ENCODE data around the gene LBR.

LBR gene

DNA sequence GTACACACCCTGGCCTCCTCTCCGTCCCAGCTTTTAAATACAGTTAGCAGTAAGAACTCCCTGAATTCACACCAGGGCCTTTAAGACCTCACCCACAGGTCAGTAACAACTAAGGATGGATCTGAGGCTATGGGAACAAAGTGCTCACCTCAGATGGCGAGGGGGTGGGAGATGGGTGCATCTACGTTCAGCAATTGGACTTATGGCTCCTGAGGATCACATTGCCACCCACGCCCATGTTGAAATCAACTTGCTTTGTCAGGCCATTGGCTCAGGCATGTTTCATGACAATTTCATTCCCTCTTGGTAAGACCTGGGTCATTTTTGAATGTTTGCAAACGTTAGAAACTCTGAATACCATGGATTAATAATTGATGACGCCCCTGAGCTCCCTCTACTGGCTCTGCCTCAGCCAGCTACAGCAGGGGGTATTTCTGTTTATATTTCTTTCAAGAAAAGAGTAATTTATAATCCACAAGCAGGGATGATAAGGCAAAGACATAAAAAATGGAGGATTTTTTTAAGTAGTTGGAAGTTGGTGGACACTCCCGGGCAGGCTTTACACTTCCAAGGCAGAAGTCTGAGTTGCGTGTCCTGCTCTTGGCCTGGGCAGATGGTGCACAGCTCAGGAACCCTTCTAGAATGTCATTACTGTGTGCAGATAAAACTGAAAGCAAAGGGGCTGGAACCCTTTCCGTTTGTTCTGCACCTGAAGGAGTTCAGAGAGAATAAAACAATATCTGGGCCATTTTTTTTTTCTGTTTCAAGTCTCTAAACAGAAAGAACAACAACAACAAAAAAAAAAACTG, 13.7 kb upstream of the LBR start:
- DNase-seq (ENCODE audit: low spot score in 2 of 2) (no peak), ATAC-seq (ENCODE audit: low read depth) (no peak)
- Mint-ChIP-seq H3K4me1 (peaks cover 40% of the 10 kb centered on the region), H3K9me3 (no peaks in the 10 kb centered on the region), H3K36me3 (no peaks in the 10 kb centered on the region), H3K27me3 (no peaks in the 10 kb centered on the region), H3K4me3 (no peak overlapping the region), H3K27ac (peak overlapping the region; percentile 75)

DNA sequence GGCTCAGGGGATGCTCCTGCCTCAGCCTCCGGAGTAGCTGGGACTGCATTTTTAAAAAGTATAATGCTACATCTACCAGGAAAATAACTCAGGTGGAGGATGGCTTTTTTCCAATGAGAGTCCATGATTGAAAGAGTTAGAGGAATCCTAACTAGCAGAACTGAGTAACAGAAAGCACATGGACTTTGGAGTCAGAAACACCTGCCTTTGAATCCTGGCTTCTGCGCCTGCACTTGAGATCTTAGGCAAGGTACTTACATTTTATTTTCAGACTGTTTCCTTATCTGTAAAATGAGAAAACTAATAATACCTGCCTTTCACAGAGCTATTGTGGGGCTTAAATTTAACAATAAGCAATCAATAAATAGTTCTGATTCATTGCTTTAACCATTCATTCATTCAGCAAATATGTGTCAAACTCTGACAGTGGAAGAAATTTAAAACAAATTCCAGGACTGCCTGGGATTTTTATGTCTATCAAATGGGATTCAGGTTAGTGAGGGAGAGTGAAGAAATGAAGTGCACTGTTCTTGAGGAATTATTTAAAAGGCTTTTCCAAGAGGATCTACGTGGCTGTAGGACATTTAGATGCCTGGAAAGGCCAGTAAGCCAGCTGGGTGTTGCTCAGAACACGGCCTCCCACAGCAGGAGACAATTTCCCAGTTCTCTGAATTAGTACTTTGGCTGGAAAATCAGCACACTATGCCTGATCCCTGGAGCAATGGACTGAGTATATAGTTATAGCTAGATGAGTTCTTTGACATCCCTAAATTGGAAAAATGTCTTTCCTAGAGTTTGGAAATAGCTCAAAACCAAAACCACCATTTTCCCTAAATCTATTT, 12.8 kb upstream of the LBR start:
- no peaks in the 10 kb centered on the region for H3K9me3 Mint-ChIP-seq
- ATAC-seq (ENCODE audit: low read depth) (no peak), DNase-seq (ENCODE audit: low spot score in 2 of 2) (no peak)
- no peak overlapping the region for H3K27ac Mint-ChIP-seq
- H3K4me1 Mint-ChIP-seq: peaks cover 43% of the 10 kb centered on the region
- H3K36me3 Mint-ChIP-seq: no peaks in the 10 kb centered on the region
- H3K4me3 Mint-ChIP-seq: no peak overlapping the region
- H3K27me3 Mint-ChIP-seq: no peaks in the 10 kb centered on the region

DNA sequence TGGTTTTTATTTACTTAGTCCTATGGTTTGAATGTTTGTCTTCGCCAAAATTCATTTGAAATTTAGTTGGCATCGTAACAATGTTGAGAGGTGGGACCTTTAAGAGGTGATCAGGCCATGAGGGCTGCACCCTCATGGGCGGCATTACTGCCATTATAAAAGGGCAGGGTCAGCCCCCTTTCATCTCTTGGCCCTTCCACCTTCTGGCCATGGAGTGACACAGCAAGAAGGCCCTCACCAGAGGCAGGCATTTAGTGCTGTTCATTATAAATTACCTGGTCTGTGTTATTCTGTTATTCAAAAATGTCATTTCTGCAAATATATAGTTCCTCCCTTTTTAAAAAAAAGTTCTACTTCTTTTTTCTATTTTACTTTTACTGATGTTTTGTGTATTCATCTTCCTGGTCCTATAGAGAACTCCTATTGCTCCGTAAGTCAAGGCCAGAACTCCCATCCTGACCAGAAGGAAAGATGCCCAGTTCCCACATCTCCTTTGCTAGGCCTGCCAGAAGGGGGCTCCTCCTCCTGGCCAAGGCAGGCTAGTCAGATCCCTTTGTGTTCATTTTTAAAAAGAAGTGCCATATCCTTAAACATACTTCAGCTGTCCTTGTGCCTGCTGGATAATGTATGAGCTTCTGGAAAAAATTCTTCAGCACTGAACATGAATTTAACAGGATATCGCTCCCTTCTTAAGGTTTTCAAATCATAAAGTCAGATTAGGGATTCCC, 10.0 kb upstream of the LBR start:
- H3K4me1 Mint-ChIP-seq: peaks cover 31% of the 10 kb centered on the region
- H3K27ac Mint-ChIP-seq: no peak overlapping the region
- no peaks in the 10 kb centered on the region for H3K27me3 Mint-ChIP-seq
- ATAC-seq (ENCODE audit: low read depth): no peak
- H3K9me3 Mint-ChIP-seq: no peaks in the 10 kb centered on the region
- H3K36me3 Mint-ChIP-seq: no peaks in the 10 kb centered on the region
- DNase-seq (ENCODE audit: low spot score in 2 of 2): no peak
- no peak overlapping the region for H3K4me3 Mint-ChIP-seq

DNA sequence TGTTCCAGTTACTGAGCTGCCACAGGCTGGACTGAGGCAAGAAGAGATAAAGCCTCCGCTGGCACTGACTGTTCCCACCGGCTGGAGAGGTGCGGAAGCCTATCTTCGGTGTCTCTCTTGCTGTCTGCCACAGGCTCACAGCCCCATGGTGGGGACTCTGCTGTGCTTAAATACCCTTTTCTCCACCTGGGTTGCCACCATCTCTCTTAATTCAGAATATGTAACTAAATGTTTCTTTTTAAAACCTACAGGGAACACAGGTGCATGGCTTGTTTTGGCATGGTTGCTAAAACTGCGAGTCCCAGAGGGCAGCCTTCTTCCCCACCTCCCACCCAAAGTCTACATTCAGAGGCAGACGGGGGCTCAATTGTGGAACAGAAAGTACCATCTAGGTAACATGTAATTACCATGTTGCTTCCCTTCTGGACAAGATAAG, 8.1 kb upstream of the LBR start:
- H3K4me3 Mint-ChIP-seq: peak overlapping the region; percentile 33
- peak; percentile 76 for ATAC-seq (ENCODE audit: low read depth)

DNA sequence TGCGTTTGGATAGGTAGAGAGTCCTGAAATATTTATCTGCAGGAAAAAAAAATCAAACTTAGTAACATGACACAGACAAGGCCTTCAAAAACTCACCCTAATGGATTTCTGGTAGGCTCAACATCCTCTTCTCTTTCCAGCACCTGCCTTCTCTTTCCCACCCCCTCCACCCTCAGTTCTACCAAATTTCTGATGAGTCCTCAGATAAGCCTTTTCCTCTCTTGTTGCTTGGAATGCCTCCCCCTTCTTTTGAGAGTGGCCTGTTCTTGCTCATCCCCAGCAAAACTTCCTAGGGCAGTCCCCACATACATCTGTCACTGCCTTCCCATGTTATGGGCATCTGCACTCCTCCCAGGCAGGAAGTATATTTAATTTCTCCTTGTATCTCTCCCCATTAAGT, 7.6 kb upstream of the LBR start:
- Mint-ChIP-seq H3K4me1 (peaks cover 22% of the 10 kb centered on the region), H3K9me3 (no peaks in the 10 kb centered on the region), H3K4me3 (no peak overlapping the region), H3K27me3 (no peaks in the 10 kb centered on the region), H3K27ac (peak overlapping the region; percentile 77), H3K36me3 (no peaks in the 10 kb centered on the region)
- DNase-seq (ENCODE audit: low spot score in 2 of 2) (no peak), ATAC-seq (ENCODE audit: low read depth) (no peak)

More for the DNA sequence above, 8.1 kb upstream of the LBR start:
- no peaks in the 10 kb centered on the region for H3K27me3 Mint-ChIP-seq
- H3K4me1 Mint-ChIP-seq: peaks cover 22% of the 10 kb centered on the region
- H3K36me3 Mint-ChIP-seq: no peaks in the 10 kb centered on the region
- peak overlapping the region; percentile 77 for H3K27ac Mint-ChIP-seq
- H3K9me3 Mint-ChIP-seq: no peaks in the 10 kb centered on the region
- no peak for DNase-seq (ENCODE audit: low spot score in 2 of 2)

DNA sequence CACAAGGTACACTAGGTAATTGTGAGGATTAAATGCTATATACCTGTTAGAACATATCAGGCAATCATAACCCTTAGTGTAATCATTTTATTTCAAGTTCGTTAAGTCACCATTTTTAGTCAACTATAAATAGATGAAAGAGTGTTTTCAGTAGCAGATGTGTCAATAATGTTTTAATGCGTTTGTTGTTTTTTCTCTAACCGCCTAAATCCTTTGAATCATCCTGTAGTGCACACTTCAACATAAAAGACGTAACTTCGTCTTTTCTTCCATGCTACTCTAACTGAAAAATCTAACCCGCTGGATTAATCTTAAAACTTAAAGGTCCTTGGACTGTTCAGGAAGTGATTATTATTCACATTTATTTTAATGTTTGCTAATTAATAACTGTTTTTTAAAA, 7.2 kb upstream of the LBR start:
- Mint-ChIP-seq H3K27ac (no peak overlapping the region), H3K4me3 (no peak overlapping the region), H3K36me3 (no peaks in the 10 kb centered on the region), H3K9me3 (no peaks in the 10 kb centered on the region), H3K27me3 (no peaks in the 10 kb centered on the region), H3K4me1 (peaks cover 22% of the 10 kb centered on the region)
- DNase-seq (ENCODE audit: low spot score in 2 of 2): no peak
- ATAC-seq (ENCODE audit: low read depth): no peak

DNA sequence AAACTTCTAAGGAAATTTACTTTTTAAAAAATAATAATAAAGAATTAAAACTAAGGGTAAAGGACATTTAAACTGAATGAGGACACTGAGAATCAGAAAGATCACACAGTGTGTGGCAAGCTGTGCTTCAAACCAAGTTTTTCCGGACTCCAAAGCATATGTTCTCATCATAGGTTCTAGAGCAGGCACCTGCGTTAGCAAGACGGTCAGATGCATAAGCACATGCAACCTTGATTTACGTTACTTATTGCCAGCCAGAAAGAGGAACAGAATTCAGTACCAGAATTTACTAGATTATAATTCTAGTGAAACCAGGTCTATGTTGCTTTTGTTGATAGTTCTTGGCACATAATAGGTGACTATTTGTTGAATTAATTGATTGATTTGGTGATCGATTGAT, 6.2 kb upstream of the LBR start:
- DNase-seq (ENCODE audit: low spot score in 2 of 2) (no peak), ATAC-seq (ENCODE audit: low read depth) (peak; percentile 59)
- H3K27ac Mint-ChIP-seq: no peak overlapping the region
- no peaks in the 10 kb centered on the region for H3K27me3 Mint-ChIP-seq
- H3K36me3 Mint-ChIP-seq: no peaks in the 10 kb centered on the region
- no peak overlapping the region for H3K4me3 Mint-ChIP-seq
- peaks cover 22% of the 10 kb centered on the region for H3K4me1 Mint-ChIP-seq
- H3K9me3 Mint-ChIP-seq: no peaks in the 10 kb centered on the region

DNA sequence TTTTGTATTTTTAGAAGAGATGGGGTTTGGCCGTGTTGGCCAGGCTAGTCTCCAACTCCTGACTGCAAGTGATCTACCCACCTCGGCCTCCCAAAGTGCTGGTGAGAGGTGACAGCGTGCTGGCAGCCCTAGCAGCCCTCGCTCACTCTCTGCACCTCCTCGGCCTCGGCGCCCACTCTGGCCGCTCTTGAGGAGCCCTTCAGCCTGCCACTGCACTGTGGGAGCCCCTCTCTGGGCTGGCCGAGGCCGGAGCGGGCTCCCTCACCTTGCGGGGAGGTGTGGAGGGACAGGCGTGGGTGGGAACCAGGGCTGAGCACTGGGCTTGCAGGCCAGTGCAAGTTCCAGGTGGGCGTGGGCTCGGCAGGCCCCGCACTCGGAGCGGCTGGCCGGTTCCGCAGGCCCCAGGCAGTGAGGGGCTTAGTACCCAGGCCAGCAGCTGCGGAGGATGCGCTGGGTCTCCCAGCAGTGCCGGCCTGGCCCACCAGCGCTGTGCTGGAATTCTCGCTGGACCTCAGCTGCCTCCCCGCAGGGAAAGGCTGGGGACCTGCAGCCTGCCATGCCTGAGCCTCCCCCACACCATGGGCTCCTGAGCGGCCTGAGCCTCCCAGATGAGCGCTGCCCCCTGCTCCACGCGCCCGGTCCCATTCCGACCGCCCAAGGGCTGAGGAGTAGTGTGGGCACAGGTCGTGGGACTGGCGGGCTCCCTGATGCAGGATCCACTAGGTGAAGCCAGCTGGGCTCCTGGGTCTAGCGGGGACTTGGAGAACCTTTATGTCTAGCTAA, 3.4 kb upstream of the LBR start:
- Mint-ChIP-seq H3K4me3 (no peak overlapping the region), H3K27ac (no peak overlapping the region), H3K27me3 (no peaks in the 10 kb centered on the region), H3K9me3 (no peaks in the 10 kb centered on the region), H3K4me1 (peaks cover 22% of the 10 kb centered on the region), H3K36me3 (no peaks in the 10 kb centered on the region)
- ATAC-seq (ENCODE audit: low read depth) (no peak), DNase-seq (ENCODE audit: low spot score in 2 of 2) (no peak)

DNA sequence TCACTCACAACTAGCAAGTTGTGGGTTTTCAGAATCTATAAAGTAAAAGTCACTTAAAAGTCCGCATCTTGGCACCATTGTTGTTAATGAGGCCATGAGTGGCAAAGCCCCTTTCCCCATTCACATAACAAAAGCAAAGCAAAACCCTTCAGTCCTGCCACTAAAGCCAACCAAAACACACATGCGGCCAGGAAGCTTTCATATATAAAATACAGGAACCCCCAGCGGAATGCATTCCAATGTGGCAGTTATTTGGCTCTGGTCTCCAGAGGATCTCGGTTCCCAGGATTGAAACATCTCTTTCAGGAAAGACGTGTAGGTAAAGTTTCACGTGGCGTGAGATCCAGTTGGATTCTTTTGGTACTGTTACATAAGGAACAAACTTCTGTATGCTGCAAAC, 2.5 kb upstream of the LBR start:
- H3K27me3 Mint-ChIP-seq: no peaks in the 10 kb centered on the region
- no peak overlapping the region for H3K4me3 Mint-ChIP-seq
- H3K27ac Mint-ChIP-seq: no peak overlapping the region
- ATAC-seq (ENCODE audit: low read depth) (no peak), DNase-seq (ENCODE audit: low spot score in 2 of 2) (no peak)
- H3K9me3 Mint-ChIP-seq: no peaks in the 10 kb centered on the region
- peaks cover 19% of the 10 kb centered on the region for H3K4me1 Mint-ChIP-seq
- no peaks in the 10 kb centered on the region for H3K36me3 Mint-ChIP-seq

DNA sequence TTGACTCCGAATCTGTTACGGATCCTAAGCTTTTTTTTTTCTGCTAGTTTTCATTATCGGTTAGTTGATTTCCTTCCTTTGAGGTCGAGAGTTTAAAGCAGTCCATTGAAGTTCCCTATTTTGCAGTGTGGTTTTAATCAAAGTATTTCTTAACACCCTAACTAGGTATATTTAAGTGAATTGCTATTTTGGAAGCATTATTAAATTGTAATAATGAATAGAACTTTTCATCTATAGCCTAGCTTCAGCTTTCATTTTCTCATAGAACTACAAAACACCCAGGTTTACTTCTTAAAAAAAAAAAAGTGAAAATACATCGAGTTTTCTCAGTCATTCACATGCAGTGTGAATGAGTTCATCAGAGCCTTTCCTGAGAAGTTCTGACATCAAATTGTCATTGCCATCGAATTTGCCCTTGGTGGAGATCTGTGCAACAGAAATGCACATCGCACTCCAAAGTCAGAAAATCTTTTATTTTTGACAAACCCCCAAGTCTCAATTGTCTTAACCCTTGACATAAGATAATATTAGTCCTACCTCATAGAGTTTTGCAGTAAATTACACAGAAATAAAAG, 1.1 kb upstream of the LBR start:
- peak overlapping the region; percentile 78 for H3K27ac Mint-ChIP-seq
- H3K4me3 Mint-ChIP-seq: peak overlapping the region; percentile 91
- H3K27me3 Mint-ChIP-seq: no peaks in the 10 kb centered on the region
- no peaks in the 10 kb centered on the region for H3K36me3 Mint-ChIP-seq
- DNase-seq (ENCODE audit: low spot score in 2 of 2): no peak
- peaks cover 22% of the 10 kb centered on the region for H3K4me1 Mint-ChIP-seq
- ATAC-seq (ENCODE audit: low read depth): peak; percentile 34
- no peaks in the 10 kb centered on the region for H3K9me3 Mint-ChIP-seq

DNA sequence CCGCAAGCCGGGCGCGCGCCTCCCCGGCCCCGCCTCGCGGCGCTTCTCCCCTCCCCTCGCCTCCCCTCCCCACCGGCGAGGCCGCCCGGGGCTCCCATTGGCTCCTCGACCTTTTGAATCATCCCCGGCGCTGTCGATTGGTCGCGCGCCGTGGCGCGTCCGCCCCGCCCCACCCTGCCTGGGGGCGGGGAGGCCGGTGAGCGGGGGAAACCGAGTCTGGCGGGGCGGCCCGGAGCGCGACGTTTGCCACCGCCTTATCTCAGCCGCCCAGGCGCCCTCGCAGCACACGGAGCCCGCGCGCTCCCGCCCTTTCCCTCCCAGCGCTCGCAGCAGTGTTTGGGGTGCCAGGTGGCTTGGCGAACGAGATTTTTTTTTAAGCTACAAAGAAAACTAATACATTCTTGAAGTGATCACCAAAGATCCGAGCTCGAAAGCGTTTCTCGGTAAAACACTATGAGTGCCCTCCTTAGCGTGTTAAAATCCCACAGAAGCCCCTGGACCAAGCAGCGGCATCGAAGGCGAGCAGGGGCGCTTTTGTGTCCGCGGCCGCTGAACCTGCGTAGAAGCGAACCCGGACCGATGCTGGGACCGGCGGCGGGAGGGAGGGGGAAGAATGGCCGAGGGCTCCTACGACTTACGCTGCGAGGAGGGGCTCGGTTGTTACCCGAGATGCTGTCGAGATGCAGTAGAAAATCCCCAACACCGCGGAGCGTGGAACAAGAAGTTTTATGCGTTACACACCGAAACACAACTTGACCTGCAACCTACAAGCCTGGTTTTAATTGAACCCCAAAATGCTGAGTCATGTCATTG, 436 bp upstream of the LBR start:
- H3K9me3 Mint-ChIP-seq: no peaks in the 10 kb centered on the region
- peaks cover 5% of the 10 kb centered on the region for H3K36me3 Mint-ChIP-seq
- DNase-seq (ENCODE audit: low spot score in 2 of 2) (peak; percentile 50 to 83), ATAC-seq (ENCODE audit: low read depth) (peak; percentile 81)
- peak overlapping the region; percentile 78 for H3K27ac Mint-ChIP-seq
- H3K4me3 Mint-ChIP-seq: peak overlapping the region; percentile 91
- no peaks in the 10 kb centered on the region for H3K27me3 Mint-ChIP-seq
- H3K4me1 Mint-ChIP-seq: peaks cover 28% of the 10 kb centered on the region

DNA sequence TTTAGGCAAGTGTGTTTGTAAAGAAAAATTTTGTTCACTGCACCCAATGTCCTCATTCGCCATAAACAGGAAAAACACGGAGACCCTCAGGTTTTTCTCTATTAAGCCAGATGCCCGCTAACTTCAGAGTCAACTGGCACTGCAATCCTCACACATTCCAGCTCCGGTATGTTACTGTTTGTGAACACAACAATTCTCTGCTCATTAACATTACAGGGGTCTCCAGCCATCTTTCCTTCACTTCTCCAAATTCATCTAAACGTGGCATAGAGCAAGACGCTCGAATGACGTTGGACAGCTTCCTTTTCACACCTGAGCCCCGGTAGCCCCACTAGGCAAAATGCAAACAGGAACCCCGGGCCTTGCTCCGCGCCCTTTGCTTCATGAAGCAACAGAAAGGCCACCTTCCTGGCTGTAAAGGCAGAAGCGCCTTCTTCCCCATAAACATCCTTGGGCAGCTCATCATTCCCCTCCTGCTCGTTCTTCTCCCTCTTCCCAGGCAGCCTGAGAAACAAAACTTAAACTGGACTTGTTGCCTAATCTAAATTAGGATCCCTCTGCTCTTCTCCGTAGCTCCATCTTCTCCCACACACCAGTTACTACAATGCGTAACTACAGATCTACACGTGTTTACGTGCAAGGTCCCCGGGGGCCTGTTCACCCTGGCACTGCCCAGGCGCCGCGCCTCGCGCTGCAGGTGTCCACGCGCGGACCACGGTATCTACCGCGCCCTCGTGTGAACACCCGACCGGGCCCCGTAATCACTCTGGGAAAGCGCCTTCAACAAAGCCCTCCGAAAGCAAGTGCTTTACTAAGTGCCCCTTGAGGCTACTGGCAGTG, 1.2 kb downstream of the LBR start:
- ATAC-seq (ENCODE audit: low read depth): peak; percentile 18
- no peaks in the 10 kb centered on the region for H3K9me3 Mint-ChIP-seq
- peak overlapping the region; percentile 91 for H3K4me3 Mint-ChIP-seq
- H3K36me3 Mint-ChIP-seq: peaks cover 7% of the 10 kb centered on the region
- H3K27ac Mint-ChIP-seq: peak overlapping the region; percentile 79
- H3K4me1 Mint-ChIP-seq: peaks cover 34% of the 10 kb centered on the region
- peak in 1 of 2 donors; percentile 37 for DNase-seq (ENCODE audit: low spot score in 2 of 2)
- H3K27me3 Mint-ChIP-seq: no peaks in the 10 kb centered on the region

Measured in memory B cell (primary cell).